NOMO-1 (cell line): Measurements from ENCODE around the gene LINC01488.

ENCODE experiments used
- DNase-seq, 2 experiments: peaks; one replicate each; lab custom pipeline; 2025; ENCODE audit not compliant: unreplicated experiment in 2 of 2; lab: John Stamatoyannopoulos, UW

Gene LINC01488

GRCh38 chr11:69475141-69475865 lies 6.2 kb upstream of the LINC01488 start:
- DNase-seq, result no peak

DNA sequence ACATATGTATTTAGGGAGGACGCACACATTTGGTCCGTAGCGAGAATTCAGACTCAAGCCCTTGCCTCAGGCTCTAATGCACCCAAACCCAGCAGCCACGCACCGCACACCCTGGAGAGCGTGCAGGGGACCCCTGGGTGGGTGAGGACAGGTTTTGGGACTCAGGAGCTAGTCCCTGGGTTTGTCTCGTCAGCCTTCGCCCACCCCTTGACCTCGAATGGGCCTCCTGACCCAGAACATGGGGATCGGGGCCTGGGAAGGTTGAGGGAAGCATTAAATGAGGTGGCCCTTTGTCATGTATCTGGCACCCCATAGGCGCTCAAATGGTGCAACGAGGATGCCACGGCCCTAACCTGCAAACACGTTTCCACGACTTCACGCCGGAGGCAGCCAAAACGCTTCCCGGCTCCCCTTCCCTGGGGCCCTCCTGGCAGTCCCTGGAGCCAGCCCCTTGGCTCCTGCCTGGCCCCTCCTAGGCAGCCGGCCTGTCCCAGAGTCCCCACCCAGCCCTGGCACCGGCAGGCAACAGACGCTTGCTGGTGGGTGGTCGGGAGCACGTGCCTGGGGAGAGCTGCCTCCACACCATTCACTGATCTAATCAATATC lies 5.5 kb upstream of the LINC01488 start:
- no peak for DNase-seq

GRCh38 chr11:69476509-69476961 lies 4.9 kb upstream of the LINC01488 start:
- no peak for DNase-seq

DNA sequence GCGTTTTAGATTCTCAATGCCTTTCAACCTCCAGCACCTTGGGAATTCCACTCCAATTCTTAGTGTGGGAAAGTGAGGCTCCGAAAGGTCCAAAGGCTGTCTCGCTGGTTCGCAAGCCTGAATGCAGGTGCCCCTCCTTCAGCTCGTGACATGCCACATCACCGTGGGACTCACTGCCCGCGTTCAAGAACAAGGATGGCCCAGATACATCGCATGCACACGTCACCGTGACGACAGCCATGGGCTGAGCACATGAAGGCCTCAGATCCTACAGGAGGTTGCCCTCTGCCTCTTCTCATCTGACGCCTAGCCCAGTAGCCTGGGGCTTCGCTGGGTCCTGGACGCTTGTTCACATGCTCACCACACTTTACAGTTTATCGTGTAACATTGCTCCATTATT lies 4.4 kb upstream of the LINC01488 start:
- DNase-seq, result no peak

DNA sequence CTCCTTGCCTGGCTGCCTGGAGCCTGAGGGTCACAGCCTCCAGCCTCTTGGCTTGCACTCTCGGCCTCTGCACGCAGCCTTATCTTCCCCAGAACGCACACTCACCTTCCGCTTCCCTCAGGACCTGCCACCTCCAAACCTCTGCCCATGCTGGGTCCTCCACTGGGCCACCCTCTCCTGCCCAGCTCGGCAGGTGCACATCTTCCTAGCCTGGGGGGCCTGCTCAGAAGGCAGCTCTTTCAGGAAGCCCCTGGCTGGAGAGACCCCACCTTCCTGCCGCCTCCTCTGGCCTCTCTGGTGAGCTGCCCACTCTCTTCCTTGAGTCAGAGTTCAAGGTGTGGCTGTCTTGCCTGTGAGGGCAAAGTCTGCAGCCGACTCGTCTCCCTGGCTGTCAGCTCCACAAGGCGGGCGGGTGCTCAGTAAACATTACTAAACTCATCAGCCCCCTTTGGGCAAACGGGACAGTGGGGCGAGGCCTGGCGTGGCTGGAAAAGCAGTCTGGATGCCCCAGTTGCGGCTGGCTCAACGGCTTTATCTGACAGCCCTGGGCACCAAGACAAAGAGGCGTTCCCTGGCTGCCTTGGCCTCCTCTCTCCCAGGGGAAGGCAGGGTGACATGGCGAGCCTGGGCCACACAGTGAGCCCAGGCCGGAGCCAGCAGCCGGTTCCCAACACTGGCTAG lies 1.7 kb upstream of the LINC01488 start:
- no peak for DNase-seq

DNA sequence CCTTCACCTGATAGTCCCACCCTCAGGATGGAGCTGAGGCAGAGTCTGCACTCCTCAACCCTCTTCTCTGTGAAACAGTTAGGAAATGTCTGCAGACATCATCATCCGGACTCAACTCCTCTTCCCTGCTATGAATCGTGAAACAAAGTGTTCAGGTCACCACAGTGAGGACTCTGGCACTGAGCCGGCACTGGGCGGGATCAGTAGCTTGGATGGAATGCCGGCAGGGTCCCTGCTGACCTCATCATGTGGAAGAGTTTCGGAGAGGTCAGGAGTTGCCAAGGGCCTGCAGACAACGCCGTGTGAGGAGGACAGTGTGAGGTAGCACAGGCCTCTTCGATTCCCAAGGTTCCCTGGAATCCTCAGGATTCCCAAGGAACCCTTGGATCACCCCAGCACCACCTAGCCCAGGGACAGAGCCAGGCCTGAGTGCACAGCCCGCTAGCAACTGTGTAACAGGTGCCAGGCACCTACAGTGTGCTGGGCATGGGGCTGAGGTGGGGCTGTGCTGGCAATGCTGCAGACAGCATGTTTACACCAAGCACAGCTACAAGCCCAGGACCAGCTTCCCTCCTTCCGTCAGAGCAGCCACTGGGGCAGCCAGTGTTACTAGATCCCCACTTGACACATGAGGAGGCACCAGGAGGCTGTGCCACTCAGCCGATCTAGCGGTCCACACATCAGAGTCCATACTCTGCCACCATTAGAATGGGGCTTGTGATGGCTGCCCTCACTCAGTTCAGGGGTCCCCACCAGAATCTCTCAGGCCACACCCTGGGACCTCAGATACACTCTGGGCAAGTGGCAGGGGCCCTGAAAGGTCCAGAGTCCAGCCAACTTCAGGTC lies 693 bp upstream of the LINC01488 start:
- no peak for DNase-seq

DNA sequence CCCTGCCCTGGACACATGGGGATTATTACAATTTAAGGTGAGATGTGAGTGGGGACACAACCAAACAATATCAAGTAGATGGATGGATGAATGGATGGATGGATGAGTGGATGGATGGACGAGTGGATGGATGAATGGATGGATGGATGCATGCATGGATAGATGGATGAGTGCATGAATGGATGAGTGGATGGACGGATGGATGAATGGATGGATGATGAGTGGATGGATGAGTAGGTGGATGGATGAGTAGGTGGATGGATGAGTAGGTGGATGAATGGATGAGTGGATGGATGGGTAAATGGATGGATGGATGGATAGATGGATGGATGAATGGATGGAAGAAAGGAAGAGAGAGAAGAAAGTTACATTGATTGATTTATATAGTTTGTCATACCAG lies 859 bp downstream of the LINC01488 start:
- DNase-seq, result no peak

GRCh38 chr11:69483170-69483569 lies 1.7 kb downstream of the LINC01488 start:
- no peak for DNase-seq

DNA sequence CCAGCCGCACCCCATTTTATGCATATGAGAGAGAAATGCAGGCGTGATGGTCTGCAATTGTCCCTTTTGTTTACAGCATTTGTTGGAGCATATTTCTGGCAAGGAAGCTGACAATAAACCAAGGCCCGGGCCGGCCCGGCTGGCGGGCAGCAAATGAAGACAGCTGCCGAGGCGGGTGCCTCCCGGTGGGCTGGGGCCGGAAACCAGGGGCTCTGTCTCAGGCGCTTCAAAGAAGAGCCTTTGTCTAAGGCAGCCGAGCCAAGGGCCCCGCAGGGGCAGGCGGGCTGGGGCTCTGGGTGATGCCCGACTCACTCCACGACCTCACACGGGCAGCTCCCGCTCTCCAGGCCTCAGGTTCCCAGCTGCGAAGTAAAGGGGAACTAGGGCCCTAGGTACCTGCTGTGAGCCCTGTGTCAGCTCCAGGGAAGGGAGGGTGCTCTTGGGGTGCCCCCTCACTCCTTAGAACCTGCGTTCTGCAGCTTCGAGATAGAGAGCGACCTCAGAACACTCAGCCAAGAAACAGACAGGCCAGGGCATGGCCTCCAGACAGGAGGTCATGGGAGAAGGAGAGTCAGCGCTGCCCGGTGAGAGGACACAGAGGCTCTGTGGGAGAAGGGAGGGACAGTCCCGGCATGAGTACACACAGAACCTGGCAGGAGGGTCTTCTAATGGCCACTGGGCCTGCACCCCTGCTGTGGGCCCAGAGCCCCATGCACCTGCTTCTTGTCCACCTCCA lies 2.4 kb downstream of the LINC01488 start:
- no peak for DNase-seq

DNA sequence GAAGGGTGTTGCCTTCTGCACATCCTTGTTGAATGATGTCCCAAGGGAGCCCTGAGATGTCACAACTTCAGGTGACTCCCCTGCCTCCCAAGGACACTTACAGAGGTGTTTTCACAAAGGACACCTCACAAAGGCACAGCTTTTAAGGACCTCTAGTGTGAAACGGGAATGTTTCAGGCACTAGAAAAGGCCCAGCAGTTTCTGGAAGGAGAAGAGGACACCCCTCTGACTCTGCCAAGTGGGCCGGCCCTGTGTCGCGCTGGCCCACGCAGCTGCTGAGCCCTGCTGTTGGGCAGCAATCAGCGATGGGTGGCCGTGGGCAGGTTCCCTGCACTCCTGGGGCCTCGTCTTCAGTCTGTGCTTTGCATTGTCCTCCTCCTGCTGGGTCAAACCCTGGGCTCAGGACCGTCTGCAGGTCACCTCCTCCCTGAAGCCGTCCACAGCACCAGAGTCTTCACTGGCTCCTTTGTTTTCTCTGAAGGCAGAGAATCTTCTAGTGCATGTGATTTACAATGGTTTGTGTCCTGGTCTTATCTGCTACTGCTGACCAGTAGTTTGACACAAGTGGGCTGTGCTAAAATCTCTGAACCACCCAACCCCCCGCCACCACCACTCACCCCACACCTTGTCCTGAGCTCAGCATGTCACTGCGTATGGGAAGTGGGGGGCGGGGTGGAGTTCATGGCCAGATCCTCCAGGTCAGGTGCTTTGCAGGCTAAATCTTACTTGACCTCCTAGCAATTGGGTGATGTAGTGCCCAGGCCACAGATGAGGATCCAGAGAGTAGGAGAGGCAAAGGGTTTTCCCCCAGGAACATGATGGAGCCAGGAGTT lies 3.2 kb downstream of the LINC01488 start:
- no peak for DNase-seq

- no peak for DNase-seq
These were observed 4.0 kb downstream of the LINC01488 start for GRCh38 chr11:69485337-69486041.

DNA sequence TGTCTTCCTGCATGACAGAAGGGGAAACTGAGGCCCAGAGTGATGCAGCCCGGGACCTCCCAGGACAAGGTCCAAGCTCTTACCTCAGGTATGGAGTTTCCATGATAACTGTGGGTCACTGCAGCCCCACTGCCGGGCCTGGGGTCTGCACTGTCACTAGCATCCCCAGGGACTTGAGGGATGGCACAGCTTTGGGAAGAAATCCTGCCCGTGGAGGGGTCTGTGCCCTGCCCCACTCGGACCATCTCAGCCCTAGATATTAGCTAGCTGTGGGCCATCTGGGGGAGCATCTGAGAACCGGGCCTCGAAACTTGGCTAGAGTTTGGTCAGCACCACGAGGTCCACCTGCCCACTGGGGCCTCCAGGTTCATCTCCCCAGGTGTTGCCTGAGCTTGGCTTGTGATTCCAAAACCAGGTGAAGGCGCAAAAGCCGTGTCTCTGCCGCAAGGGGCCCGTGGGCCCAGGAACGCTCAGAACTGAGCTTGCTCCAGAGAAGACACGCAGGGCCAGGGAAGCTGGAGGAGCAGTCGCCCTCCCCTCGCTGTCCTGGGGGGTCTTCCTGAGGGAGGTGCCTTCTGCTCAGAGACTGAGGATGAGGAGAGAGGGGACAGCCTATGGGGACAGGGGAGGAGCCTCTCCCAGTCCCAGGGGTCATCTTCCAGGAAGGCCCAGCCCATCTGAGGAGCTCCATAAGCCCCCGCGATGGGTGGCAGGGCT lies 4.8 kb downstream of the LINC01488 start:
- no peak for DNase-seq

GRCh38 chr11:69486773-69487291 lies 5.4 kb downstream of the LINC01488 start:
- no peak for DNase-seq

DNA sequence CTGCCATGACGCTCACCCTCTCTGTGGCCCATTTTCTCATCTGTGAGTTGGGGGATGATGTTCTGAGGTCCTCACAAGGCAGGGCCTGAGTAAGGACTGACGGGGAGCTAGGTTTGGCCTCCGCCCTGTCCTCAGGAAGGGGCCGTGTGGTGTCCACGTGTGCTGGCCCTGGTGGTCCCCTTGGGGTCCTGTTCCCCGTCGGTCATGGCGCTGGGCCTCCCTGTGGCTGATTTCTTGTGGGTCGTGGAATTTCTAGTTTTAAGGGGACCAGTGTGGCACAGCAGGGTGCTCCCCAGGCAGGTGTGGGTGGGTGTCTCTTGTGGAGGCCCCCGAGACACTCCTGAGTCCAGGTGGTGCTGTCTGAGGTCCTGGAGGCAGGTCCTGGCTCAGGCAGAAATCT lies 5.9 kb downstream of the LINC01488 start:
- no peak for DNase-seq

DNA sequence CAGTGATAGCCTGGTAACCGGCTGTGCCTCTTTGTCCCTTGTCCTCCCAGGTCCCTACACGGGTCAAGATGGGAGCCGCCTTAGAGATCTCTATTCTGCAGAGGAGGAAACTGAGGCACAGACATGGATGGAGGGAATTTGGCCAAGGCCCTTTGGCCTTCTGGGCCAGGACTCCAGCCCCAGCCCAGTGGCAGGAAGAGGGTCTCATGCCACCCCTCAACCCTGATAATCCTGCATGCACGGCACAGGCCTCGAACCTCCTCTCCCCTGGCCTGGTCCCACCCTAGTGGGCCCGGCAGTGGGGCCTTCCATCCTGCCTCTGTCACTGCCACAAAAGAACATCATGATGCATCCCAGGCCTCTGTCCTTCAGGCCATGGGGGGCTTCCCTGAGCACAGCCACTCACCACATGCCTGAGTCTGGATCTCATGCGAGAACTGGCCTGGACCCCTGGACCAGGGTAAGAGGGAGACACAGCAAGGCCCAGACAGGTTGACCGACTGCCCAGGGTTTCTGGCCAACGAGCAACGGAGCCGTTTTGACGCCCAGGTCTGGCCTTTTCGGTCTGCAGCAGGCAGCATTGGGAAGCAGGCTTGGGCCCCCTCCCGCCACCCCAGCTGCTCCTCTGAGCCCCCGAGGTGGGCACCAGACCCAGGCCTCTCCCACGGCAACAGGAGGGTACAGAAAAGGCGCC lies 6.5 kb downstream of the LINC01488 start:
- no peak for DNase-seq

GRCh38 chr11:69488543-69488940 lies 7.1 kb downstream of the LINC01488 start:
- DNase-seq, result no peak

- no peak for DNase-seq
These were observed 7.7 kb downstream of the LINC01488 start for GRCh38 chr11:69489031-69489745.
